ENCODE measurements around the gene FAM20B.

DNA sequence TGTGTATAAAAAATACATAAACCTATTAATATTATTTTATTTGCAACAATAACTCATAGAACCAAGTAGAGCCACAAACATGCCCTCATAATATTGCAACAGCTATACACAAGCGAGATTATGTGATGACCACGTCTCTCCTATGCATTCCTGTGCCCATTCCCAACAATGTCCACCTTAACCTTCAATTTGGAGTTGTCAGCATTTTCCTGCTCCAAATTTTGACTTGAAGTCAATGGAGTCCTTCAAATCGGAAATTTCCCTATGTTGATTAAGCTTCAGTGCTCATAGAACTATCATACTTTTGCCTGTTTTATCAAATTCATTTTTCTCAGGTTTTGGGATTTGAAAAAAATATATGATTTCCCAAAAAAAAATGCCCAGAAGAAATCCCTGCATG lies 27.4 kb upstream of the FAM20B start:
- TF ChIP-seq, protein P1, sequence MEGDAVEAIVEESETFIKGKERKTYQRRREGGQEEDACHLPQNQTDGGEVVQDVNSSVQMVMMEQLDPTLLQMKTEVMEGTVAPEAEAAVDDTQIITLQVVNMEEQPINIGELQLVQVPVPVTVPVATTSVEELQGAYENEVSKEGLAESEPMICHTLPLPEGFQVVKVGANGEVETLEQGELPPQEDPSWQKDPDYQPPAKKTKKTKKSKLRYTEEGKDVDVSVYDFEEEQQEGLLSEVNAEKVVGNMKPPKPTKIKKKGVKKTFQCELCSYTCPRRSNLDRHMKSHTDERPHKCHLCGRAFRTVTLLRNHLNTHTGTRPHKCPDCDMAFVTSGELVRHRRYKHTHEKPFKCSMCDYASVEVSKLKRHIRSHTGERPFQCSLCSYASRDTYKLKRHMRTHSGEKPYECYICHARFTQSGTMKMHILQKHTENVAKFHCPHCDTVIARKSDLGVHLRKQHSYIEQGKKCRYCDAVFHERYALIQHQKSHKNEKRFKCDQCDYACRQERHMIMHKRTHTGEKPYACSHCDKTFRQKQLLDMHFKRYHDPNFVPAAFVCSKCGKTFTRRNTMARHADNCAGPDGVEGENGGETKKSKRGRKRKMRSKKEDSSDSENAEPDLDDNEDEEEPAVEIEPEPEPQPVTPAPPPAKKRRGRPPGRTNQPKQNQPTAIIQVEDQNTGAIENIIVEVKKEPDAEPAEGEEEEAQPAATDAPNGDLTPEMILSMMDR (IDR thresholded peaks at IDR 0.05 in 8 of 11, conservative IDR thresholded peaks at IDR 0.05 in 3 of 11), result no peak
- no peak for TF ChIP-seq POLR2A (IDR thresholded peaks at IDR 0.05)

All from spleen (tissue), 7 donors.